NCI-H2107 (cell line): ENCODE data around the gene FBXL16.

Source experiments
- DNase-seq: peaks from one replicate; lab custom pipeline; 2025; lab: John Stamatoyannopoulos, UW

FBXL16 gene

GRCh38 chr16:660459-661183 lies 45.0 kb downstream of the FBXL16 start:
- DNase-seq = no peak

- no peak for DNase-seq
Measured at GRCh38 chr16:660132-660458, 45.5 kb downstream of the FBXL16 start.

GRCh38 chr16:659618-660017 lies 46.0 kb downstream of the FBXL16 start:
- no peak for DNase-seq

GRCh38 chr16:658679-659571 lies 46.7 kb downstream of the FBXL16 start:
- DNase-seq = no peak

- no peak for DNase-seq
Measured at GRCh38 chr16:657487-657886, 48.1 kb downstream of the FBXL16 start.

- no peak for DNase-seq
Measured at GRCh38 chr16:654034-654433, 51.6 kb downstream of the FBXL16 start.

GRCh38 chr16:652454-653305 lies 52.9 kb downstream of the FBXL16 start:
- DNase-seq = no peak

GRCh38 chr16:651844-652243 lies 53.8 kb downstream of the FBXL16 start:
- no peak for DNase-seq

GRCh38 chr16:649631-650030 lies 56.0 kb downstream of the FBXL16 start:
- no peak for DNase-seq

GRCh38 chr16:648781-649589 lies 56.6 kb downstream of the FBXL16 start, which contains the start of gene WDR90:
TSS of gene WDR90 (plus strand) at chr16:649365. CDS start at chr16:649417, 52 bp downstream.
- DNase-seq = peak; percentile 55

GRCh38 chr16:648071-648780 lies 57.4 kb downstream of the FBXL16 start:
- no peak for DNase-seq

GRCh38 chr16:647173-647902 lies 58.3 kb downstream of the FBXL16 start:
- DNase-seq = no peak

- no peak for DNase-seq
Measured at GRCh38 chr16:646679-647172, 58.9 kb downstream of the FBXL16 start.

- no peak for DNase-seq
Measured at GRCh38 chr16:645852-646678, 59.5 kb downstream of the FBXL16 start.

- no peak for DNase-seq
Measured at GRCh38 chr16:644556-644955, 61.0 kb downstream of the FBXL16 start.

GRCh38 chr16:643050-643368 lies 62.6 kb downstream of the FBXL16 start:
- DNase-seq = no peak
